OCI-M1 (cell line): ENCODE results near the gene CSH1.
"Not testable (repeated sequence)": the region's sequence is repeated elsewhere in the genome, so short reads cannot be mapped to it uniquely, and the experiment has no call there.

Source experiments
- DNase-seq: peaks from one replicate; lab custom pipeline; 2025; lab: John Stamatoyannopoulos, UW

CSH1 gene

DNA sequence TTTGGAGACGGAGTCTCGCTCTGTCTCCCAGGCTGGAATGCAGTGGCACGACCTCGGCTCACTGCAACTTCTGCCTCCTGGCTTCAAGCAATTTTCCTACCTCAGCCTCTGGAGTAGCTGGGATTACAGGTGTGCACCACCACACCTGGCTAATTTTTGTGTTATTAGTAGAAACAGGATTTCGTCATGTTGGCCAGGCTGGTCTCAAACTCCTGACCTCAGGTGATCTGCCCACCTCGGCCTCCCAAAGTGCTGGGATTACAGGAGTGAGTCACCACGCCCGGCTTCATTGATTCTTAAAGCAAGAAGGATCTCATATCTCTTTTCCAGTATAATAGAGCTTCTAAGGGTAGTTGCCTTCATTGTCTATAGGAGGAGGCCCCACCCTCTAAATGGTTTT lies 8.4 kb upstream of the CSH1 start:
- not testable (repeated sequence) for DNase-seq

DNA sequence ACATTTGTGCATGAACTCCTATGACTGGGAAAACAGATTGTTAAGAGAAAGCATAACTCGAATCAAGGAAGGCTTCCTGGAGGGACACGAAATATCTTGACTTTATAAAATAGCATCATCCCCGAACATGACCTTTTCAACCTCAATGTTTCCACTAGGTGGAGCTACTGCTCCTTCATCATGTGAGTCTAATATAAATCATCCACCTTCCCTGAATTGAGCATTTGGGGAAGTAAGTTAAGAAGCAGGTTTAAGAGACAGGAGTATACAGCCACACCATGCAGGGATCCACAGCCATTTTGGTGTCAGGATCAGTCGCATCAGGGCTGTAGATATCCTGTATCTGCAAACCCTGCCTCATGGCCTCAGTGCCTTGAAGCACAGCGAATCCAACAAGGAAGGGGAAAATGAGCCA lies 7.4 kb upstream of the CSH1 start:
- peak; percentile 66 for DNase-seq

DNA sequence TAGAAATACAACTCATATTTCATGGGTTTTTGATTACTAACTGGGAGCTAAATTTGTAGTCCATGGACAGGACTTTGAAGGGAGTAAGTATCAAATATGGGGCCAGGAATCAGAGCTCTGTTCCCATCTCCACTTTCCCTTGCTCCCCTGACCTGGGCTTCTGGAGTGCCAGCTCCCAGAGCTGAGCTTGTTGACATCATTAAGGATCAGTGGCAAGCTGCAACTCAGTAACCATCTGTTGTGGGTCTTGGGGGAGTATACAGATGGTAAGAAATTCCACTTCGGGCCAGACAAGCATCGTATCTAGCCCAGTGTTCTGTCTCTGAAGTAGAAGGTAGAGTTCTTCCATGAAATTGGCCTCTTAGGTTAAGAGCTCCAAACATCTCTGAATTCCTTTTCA lies 5.6 kb upstream of the CSH1 start:
- DNase-seq = not testable (repeated sequence)

DNA sequence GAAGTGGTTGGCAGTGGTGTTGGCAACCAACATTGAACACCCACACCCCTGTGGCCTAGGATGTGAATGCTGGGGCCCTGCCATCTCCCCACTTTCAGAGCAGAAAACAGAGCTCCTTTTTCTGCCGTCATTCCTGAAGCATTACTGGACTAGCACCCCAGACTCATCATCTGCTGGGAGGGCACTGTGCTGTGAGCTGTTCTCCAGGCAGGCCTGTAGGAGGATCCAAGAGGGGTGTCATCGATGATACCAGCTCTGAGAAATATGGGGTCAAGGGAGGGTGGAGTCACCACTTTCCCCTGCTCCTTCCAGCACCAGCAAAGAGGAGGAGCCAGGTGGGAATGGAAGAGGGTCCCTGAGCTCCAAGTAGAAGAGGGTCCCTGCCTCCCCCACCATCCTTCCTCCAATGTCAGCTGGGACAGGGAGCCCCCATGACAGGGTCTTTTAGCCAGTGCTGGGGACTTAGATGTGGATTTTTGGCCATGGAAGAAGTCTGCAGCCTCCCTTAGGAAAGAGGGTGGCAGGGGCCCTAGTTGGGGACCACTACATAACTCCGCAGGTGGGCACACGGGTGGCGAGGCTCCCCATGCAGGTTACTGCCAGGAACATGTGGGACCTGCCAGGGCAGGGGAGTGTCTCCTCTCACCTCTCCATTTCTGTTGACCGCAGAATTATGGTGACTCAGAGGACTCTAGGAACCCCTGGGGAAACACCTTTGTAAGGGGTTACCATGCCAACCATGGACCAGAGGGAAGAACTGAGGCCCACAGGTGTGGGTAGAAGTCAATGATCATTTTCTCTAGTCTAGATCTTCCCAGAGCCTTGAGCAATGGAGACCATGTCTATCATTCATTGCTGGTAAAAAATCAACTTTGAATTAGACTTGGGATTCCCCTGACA lies 2.8 kb upstream of the CSH1 start:
- DNase-seq = not testable (repeated sequence)

DNA sequence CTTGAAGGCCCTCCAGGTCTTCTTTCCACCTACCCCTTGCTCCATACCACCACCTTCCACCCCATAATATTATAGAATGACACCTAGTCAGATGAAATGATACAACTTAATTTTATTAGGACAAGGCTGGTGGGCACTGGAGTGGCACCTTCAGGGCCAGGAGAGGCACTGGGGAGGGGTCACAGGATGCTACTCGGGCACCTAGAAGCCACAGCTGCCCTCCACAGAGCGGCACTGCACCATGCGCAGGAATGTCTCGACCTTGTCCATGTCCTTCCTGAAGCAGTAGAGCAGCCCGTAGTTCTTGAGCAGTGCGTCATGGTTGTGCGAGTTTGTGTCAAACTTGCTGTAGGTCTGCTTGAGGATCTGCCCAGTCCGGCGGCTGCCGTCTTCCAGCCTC lies 1.6 kb downstream of the CSH1 start:
- DNase-seq = not testable (repeated sequence)

DNA sequence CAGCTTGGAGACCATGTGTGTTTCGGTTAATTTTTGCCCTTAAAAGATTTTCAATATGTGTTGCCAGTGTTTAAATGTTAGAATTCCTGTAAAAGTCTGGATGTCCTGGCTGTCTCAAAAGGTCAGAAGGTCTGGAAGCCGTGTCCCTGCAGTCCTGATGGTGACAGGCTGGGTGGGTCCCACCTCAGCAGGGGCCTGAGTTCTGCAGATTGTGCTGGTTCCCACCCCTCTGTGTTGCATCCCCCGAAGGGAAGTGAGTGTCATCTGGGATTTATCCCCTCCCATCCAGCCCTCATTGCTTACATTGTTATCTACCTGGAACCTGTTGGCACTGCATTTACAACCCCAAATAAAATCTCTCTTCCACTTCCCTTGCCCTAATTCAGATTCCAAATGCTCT lies 2.4 kb downstream of the CSH1 start:
- DNase-seq = not testable (repeated sequence)

DNA sequence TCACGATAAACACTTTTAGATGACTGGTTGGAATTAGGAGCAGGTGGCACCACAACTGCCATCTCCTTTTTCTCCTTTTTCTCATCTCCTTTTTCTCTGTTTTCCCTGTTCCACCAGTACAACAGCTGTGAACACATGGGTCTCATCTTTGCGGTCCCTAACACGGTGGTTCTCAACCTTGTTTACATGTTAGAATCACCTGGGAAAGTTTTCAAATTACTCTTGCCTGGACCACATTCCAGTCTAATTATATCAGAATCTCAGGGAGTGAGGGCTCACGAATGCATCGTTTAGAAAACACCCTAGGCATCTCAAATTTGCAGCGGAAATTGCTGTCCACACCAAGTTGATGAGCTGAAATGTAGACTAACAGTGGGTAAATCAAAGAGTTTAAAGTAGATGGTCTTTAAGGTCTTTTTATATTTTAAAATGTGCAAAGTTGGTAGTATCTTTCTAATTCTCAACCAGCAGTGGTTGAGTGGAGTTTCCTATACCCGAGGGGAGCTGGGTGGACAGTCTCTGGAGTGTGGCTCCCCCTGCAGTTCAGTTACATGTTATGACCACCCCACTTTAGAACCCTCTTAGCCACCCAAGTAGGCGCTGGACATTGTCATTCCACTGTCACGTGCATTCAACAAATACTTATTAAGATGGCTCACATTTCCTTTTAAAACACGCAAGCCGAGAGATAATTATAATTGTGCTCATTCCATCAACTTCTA lies 3.9 kb downstream of the CSH1 start:
- not testable (repeated sequence) for DNase-seq

DNA sequence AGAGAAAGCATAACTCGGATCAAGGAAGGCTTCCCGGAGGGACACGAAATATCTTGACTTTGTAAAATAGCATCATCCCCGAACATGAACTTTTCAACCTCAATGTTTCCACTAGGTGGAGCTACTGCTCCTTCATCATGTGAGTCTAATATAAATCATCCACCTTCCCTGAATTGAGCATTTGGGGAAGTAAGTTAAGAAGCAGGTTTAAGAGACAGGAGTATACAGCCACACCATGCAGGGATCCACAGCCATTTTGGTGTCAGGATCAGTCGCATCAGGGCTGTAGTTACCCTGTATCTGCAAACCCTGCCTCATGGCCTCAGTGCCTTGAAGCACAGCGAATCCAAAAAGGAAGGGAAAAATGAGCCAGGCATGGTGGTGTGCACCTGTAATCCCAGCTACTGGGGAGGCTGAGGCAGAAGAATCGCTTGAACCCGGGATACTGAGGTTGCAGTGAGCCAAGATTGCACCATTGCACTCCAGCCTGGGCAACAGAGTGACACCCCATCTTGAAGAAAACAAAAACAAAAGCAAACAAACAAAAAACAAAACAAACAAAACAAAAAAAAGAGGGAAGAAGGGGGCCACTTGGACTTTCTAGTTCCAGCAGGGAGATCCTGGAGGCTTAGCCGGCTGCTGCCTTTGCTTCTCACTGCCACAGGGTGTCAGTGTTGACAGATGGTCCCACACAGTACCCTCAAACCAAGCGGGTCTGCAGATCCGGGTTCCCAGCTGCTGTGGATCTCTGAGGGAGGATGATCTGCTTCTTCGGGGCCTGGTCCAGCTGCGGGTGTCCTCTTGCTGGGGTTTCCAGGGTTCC lies 7.1 kb downstream of the CSH1 start:
- DNase-seq = peak; percentile 78

DNA sequence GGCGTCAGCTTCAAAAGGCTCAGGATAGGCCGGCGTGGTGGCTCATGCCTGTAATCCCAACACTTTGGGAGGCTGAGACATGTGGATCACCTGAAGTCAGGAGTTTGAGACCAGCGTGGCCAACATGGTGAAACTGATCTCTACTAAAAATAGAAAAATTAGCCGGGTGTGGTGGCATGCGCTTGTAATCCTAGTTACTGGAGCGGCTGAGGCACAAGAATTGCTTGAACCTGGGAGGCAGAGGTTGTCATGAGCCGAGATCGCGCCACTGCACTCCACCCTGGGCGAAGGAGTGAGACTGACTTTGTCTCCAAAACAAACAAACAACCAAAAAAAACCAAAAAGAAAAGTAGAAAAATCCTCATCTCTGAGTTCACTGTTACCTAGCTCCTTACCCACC lies 11.3 kb downstream of the CSH1 start:
- not testable (repeated sequence) for DNase-seq

DNA sequence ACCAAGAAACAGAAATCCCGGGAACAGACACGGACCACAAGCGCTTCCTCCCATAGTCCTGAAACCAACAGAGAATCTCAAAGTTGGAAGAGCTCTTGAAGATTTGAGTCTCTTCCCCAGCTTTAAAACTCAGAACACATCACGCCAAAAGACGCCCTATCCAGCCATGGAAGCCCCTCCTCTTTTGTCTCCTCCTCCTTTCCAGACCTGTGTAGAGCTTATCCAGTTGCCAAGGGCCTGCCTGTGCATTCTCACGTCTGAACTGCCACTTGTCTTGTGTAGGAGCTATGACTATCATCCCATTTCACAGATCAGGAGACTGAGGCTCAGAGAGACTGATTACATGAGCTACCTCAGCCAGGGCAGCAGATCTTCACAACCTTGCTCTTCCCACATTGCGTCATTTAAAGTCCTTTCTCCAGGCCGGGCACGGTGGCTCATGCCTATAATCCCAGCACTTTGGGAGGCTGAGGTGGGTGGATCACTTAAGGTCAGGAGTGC lies 13.7 kb downstream of the CSH1 start:
- not testable (repeated sequence) for DNase-seq

DNA sequence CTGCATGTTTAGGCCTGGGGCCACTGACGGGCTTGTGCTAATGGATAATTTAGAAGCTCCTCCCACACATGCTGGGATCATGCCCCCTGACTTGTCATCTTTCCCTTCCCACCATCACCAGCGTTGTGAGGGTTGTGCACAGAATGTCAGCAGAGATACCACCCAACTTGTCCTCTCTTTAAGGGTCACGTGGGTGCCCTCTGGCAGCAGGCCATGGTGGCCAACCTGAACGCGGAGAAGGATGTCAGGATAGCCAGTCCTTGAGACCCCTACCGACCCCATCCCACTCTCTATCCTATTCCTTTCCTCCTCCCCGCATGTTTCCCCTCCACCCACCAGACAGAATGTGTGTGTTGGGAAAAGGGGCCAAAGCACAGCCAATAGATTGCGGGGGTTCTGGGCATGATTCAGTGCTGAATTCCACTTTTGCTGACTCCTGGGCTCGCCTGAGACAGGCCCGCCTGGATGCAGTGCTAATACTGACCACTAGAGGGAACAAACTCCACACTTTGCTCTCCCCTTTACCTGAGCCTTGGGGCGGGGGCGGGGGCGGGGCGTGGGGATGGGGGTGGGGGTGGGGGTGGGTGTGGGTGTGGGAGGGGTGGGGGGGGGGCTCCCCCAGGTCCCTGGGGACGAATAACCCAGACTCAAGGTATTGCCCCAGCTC lies 14.3 kb downstream of the CSH1 start, which contains the start of gene GH2:
Gene GH2 (minus strand): TSS at position 10 of the 667 bp plus-strand sequence. CDS start 143 bp downstream, outside the sequence.
- DNase-seq = peak; percentile 64

DNA sequence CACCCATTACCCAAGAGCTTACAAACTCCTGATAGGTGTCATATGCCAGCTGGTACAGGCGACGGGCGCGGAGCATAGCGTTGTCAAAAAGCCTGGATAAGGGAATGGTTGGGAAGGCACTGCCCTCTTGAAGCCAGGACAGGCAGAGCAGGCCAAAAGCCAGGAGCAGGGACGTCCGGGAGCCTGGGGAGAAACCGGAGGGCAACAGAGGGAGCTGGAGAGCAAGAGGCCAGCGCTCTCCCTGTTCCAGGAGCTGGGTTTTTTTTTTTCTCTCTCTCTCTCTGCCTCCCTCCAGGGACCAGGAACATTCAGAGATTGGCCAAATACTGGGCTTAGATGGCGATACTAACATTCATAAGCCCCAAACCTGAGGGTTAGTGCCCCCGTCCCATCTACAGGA lies 15.0 kb downstream of the CSH1 start:
- DNase-seq = not testable (repeated sequence)

DNA sequence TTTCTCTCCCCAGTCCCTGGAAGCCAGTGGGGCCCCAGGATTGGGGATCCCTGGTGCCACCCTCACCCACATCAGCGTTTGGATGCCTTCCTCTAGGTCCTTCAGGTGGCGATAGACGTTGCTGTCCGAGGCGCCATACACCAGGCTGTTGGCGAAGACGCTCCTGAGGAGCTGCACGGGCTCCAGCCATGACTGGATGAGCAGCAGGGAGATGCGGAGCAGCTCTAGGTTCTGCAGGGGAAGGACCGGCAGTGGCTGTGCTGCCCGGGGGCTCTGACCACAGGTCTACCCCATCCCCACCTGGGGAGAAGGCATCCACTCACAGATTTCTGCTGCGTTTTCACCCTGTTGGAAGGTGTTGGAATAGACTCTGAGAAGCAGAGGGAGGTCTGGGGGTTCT lies 15.7 kb downstream of the CSH1 start:
- DNase-seq = no peak

DNA sequence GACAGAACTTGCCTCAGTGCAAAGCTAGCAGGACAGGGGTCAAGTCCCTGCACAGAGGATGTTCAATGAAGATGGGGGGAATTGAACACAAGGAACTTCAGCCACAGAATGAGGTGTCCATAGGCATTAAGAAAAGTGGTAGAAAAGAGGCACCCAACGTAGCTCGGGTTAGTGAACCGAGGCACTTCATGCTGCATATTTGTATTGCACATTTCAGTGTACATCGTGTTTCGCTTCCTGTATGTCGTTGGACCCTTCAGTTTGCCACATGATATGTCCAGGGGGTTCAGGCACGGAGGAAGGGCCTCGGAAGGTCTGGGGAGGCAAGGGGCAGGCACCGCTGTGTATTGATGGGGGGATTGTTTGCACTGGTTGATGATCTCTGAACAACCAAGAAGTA lies 18.0 kb downstream of the CSH1 start:
- DNase-seq = not testable (repeated sequence)

DNA sequence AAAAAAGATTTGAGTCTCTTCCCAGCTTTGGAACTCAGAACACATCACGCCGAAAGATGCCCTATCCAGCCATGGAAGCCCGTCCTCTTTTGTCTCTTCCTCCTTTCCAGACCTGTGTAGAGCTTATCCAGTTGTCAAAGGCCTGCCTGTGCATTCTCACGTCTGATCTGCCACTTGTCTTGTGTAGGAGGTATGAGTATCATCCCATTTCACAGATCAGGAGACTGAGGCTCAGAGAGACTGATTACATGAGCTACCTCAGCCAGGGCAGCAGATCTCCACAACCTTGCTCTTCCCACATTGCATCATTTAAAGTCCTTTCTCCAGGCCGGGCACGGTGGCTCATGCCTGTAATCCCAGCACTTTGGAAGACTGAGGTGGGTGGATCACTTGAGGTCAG lies 21.7 kb downstream of the CSH1 start:
- DNase-seq = not testable (repeated sequence)

DNA sequence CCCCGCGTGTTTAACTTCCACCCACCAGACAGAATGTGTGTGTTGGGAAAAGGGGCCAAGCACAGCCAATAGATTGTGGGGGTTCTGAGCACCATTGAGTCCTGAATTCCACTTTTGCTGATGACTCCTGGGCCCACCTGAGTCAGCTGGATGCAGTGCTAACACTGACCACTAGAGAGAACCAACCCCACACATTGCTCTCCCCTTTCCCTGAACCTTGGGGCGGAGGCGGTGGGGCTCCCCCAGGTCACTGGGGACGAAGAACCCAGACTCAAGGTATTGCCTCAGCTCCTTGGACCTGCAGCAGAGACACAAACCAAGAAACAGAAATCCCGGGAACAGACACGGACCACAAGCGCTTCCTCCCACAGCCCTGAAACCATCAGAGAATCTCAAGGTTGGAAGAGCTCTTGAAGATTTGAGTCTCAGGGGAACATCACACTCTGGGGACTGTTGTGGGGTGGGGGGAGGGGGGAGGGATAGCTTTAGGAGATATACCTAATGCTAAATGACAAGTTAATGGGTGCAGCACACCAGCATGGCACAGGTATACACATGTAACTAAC lies 22.2 kb downstream of the CSH1 start:
- DNase-seq = not testable (repeated sequence)

DNA sequence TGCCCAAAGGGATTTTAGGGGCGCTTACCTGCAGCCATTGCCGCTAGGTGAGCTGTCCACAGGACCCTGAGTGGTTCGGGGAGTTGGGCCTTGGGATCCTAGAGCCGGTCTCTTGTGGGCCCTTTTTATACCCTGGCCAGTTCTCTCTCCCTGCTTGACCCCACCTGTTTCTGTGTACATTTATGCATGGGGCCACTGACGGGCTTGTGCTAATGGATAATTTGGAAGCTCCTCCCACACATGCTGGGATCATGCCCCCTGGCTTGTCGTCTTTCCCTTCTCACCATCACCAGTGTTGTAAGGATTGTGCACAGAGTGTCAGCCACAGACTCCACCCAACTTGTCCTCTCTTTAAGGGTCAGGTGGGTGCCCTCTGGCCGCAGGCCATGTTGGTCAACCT lies 22.8 kb downstream of the CSH1 start, which contains the start of gene CSH2:
Gene CSH2 (minus strand): TSS at position 101 of the 400 bp plus-strand sequence. CDS start 63 bp downstream, at position 38.
- DNase-seq = not testable (repeated sequence)

DNA sequence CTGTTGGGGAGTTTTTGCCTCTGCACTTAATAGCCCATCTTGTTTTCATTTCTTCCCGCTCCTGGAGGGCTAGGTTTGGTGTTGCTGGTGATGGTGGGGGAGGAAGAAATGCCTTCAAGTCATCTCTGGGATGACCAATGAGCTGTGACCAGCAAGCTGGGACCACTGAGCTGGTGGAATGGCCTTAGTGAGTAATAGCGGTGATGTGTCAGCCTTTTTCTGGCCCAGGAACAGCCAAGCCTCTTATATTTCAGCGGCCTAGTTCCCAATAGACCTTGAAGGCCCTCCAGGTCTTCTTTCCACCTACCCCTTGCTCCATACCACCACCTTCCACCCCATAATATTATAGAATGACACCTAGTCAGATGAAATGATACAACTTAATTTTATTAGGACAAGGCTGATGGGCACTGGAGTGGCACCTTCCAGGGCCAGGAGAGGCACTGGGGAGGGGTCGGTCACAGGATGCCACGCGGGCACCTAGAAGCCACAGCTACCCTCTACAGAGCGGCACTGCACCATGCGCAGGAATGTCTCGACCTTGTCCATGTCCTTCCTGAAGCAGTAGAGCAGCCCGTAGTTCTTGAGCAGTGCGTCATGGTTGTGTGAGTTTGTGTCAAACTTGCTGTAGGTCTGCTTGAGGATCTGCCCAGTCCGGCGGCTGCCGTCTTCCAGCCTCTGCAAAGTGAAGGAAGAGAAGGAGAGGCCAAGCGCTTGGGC lies 24.6 kb downstream of the CSH1 start:
- DNase-seq = not testable (repeated sequence)

DNA sequence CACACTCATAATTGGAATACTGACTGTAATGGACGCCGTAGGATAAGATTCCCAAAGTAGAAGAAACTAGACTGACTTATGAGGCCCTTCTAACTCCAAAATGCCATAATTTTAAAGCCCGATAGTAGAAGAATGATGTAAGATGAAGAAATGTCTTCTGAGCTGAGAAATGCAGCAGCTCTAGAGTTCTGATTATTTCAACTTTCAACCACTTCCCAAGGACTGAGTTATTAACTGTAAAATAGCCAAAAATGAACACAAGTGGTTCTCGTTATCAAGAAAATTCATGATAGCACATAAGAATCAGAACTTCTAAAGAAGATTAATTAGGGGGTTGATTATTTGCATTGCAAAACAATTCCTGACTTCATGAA lies 26.1 kb downstream of the CSH1 start:
- DNase-seq = peak; percentile 19
